GM20000 (cell line): ENCODE results near the gene SRCIN1.

Experiments used
- DNase-seq: peaks from one replicate; pipeline ENCODE4 v3.0.0; 2012; ENCODE audit warnings: low spot score
- TF ChIP-seq, protein P1 (sequence below): IDR thresholded peaks from 2 replicates; pipeline ENCODE4 v1.5.1; 2012; ENCODE audit warnings: mild to moderate bottlenecking, control low read depth; ENCODE audit errors: extremely low read depth, missing control alignments

Gene SRCIN1

DNA sequence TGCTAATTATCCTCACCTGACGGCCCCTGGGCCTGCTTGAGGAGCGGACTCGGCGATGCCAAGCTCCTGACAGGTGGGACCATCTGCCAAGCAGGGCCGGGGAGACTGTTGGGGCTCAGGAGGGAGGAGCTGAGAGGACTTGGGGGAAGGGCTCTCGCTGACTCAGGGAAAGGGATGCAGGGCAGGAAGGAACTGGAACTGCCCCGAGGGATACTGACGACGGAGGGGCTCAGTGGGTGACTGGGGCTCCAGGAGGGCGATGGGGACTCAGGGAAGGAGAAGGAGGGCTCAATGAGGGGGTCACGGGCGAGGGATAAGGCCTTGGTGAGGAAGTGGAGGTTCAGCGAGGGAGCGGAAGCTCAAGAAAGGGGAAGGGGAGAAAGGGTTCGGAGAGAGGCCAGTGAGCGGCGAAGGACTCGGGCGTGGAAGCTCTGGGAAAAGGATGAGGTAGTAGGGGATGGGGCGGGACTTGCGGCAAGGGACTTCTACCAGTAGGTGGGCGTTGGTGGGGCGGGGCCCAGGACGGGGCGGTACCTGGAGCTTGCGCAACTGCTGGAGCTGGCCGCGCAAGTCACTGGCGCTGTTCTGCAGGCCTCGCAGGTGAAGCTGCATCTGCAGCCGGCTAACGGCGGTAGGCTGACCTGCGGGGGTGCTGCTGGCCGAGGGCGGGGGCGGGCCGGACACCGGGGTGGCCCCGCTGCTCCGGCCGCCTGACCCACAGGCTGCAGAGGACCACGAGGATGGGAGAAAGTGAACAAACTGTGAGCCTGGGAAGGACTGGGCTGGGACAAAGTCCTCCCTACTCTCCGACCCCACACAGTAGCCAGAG, 46.5 kb downstream of the SRCIN1 start:
- TF ChIP-seq, protein P1, sequence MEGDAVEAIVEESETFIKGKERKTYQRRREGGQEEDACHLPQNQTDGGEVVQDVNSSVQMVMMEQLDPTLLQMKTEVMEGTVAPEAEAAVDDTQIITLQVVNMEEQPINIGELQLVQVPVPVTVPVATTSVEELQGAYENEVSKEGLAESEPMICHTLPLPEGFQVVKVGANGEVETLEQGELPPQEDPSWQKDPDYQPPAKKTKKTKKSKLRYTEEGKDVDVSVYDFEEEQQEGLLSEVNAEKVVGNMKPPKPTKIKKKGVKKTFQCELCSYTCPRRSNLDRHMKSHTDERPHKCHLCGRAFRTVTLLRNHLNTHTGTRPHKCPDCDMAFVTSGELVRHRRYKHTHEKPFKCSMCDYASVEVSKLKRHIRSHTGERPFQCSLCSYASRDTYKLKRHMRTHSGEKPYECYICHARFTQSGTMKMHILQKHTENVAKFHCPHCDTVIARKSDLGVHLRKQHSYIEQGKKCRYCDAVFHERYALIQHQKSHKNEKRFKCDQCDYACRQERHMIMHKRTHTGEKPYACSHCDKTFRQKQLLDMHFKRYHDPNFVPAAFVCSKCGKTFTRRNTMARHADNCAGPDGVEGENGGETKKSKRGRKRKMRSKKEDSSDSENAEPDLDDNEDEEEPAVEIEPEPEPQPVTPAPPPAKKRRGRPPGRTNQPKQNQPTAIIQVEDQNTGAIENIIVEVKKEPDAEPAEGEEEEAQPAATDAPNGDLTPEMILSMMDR = no peak
- peak; percentile 97 for DNase-seq

DNA sequence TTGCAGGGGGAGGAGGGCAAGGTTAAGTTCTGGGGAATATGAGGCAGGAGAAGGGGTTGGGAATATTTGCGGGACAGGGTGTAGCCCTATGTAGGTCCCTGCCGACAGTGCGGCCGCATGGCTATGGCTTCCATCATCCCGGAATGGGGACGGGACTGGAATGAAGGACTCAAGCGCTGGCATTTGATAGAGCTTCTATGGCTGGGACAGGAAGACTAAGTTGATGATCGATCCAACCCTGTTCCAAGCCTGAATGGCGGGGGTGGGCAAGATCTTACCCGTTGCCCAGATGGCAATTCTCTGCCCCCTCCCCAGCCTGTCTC, 47.1 kb downstream of the SRCIN1 start:
- DNase-seq = no peak
- TF ChIP-seq, protein P1 = no peak

DNA sequence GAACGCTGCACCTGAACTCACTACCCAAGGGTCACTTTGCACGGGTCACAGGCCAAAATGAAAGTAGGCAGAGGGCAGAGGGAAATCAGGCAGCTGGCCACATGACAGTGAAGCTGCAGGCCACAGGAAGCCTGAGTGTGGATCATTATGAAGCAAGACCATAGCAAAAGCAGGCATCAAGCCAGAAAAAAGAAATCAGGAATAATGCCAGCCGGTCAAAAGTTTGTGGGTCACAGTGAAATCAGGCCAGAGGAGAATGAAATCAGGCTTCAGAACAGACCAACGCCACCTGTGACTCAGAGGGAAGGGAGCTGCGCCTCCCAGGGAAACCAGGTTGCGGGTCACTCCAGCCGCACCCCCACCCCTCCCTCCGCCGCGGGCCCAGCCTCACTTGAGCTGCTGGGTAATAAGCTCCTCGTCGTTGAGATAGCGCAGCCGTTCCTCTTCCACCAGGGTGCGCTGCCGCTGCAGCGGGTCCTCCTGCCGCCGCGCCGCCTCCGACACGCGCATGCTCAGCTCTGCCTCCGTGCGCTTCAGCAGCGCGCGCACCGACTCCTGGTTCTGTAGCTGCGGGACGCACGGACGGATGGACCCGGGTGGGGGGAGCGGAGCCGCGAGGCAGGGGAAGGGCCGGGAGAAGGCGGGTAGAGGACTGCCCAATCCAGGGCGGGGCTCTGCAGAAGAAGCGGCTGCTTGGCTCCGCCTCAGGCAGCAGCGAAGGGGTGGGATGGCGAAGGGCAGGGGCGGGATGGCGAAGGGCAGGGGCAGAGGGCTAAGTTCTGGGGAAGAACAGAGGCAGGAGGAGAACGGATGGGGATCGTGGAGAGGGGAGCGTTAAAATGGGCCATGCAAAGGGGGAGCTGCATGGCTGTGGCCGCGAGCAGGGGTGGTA, 47.7 kb downstream of the SRCIN1 start:
- TF ChIP-seq, protein P1 = peak; percentile 97
- DNase-seq = peak; percentile 95

DNA sequence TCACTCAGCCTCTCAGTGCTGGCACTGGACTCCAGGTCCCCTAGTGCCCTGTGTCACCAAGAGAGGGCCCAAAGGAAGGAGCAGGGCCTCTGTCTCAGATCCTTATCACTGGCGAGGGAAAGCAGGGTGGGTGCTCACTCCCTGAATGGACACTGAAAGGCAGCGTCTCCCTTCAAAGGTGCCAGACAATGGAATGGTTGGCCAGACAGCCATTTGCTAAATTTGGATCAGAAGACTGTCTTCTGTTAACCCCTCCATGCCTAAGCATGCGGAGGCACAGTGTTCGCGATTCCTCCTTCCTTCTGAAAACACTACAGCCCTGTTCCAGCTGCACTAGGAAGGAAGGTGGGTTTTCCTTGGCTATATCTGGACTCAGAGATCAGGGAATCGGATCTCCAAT, 48.4 kb downstream of the SRCIN1 start:
- TF ChIP-seq, protein P1 = no peak

DNA sequence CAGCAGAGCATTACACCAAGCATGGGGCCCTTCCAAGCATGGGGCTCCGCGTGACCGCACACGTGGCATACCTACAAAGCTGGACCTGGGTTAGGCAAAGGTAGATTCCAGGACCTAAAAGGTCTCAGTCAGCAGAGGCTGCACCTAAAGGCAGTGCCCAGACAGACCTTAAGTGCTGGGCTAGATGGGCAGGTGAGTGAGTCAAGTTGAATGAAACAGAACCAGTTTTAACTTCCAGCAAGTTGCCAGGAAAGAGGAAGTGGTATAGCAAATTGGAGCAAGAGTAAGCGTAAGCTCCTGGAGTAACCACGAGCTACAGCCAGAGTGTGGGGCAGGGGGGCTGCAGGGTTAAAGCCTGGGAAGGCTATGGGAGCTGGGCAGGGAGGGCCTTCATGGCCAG, 49.5 kb downstream of the SRCIN1 start:
- TF ChIP-seq, protein P1 = no peak
- DNase-seq = no peak

More for the DNA sequence above, 48.4 kb downstream of the SRCIN1 start:
- DNase-seq = no peak

DNA sequence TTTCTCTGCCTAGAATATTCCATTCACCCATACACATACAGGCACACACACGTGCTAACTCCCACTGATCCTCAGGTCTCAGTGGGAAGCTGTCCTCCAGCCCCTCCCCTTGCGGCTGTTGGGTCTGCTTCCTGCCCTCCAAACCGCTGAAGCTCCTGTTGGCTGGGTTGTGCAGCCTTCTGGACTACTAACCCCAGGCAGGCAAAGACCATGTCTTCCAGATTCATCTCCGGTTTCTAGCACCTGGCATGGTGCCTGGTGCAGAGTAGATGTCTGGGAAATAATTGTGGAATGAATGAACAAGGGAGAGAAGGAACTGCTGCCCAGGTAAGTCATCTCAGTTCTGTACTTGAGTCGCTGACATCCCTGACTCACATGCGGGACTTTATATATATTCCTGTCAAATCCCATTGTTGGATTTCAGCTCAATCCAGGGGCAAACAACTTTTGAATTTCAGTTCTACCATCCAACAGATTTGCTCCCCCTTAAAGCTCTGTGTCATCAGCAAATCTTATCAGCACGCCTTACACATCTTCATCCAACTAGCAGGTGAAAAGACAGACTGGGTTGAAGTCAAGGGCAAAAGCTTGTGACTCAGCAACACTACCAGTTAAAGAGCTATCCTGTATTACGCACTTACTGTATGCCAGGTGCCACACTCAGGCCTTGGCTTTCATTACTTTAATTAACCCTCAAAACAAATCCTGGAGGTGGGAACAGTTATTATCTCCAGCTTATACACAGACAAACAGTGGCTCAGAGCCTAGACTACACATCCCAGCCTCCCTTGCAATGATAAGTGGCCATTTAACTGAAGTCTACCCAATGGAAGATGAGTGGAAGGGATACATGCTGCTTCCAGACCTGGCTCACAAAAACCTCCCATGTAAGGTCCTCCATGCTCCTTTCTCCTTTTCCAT, 51.1 kb downstream of the SRCIN1 start:
- TF ChIP-seq, protein P1 = no peak
- DNase-seq = no peak
